Measurements from ENCODE around the gene KIAA0408.

The KIAA0408 gene

DNA sequence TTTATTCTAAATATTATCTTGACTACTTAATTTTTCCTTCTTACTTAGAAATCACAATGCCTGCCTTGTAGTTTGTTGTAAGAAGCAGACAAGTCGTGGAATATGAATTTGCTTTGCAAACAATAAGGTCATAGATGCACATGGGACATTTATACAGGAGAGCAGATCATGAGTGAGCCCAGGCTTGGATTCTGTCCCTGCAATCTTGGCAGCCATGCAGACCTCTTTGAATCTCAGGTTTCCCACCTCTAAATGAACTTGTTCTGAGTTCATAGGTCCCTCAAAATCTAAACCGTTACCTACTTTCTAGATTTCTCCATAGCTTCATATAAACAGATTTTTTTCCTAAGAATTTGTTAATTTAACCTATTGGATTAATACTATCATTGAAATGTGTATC, 19.5 kb downstream of the KIAA0408 start:
- no peaks in the 10 kb centered on the region for H3K36me3 ChIP-seq (ENCODE audit: low read length)
- H3K4me2 ChIP-seq (ENCODE audit: low read depth, low read length, poor library complexity, severe bottlenecking), result no peak overlapping the region
- H2AFZ ChIP-seq (ENCODE audit: low read depth, low read length, severe bottlenecking), result no peak overlapping the region
- H3K79me2 ChIP-seq (ENCODE audit: insufficient read depth, low read length), result no peaks in the 10 kb centered on the region
- H3K4me3 ChIP-seq (ENCODE audit: insufficient read depth, low read length, poor library complexity, severe bottlenecking), result no peak overlapping the region
- no peaks in the 10 kb centered on the region for H3K27me3 ChIP-seq (ENCODE audit: low read length)
- no peaks in the 10 kb centered on the region for H3K9me3 ChIP-seq (ENCODE audit: insufficient read depth, low read length)
- no peaks in the 10 kb centered on the region; the same call in 1 of the 2 replicates for H3K9me2 ChIP-seq (replicated peaks; ENCODE audit: insufficient read depth, low read length)
- no peaks in the 10 kb centered on the region for H4K20me1 ChIP-seq (ENCODE audit: low read depth, low read length)
- no peaks in the 10 kb centered on the region for H3F3A ChIP-seq (ENCODE audit: insufficient read depth)
- no peak overlapping the region for H3K9ac ChIP-seq (ENCODE audit: low read length)
- H3K27ac ChIP-seq (ENCODE audit: low read depth, low read length), result no peak overlapping the region
- TF ChIP-seq, protein P1, sequence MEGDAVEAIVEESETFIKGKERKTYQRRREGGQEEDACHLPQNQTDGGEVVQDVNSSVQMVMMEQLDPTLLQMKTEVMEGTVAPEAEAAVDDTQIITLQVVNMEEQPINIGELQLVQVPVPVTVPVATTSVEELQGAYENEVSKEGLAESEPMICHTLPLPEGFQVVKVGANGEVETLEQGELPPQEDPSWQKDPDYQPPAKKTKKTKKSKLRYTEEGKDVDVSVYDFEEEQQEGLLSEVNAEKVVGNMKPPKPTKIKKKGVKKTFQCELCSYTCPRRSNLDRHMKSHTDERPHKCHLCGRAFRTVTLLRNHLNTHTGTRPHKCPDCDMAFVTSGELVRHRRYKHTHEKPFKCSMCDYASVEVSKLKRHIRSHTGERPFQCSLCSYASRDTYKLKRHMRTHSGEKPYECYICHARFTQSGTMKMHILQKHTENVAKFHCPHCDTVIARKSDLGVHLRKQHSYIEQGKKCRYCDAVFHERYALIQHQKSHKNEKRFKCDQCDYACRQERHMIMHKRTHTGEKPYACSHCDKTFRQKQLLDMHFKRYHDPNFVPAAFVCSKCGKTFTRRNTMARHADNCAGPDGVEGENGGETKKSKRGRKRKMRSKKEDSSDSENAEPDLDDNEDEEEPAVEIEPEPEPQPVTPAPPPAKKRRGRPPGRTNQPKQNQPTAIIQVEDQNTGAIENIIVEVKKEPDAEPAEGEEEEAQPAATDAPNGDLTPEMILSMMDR (IDR thresholded peaks at IDR 0.05; ENCODE audit: insufficient read depth, low read length, poor library complexity, severe bottlenecking), result no peak
- no peak for TF ChIP-seq EZH2phosphoT487 (conservative IDR thresholded peaks at IDR 0.05; ENCODE audit: low read length)

DNA sequence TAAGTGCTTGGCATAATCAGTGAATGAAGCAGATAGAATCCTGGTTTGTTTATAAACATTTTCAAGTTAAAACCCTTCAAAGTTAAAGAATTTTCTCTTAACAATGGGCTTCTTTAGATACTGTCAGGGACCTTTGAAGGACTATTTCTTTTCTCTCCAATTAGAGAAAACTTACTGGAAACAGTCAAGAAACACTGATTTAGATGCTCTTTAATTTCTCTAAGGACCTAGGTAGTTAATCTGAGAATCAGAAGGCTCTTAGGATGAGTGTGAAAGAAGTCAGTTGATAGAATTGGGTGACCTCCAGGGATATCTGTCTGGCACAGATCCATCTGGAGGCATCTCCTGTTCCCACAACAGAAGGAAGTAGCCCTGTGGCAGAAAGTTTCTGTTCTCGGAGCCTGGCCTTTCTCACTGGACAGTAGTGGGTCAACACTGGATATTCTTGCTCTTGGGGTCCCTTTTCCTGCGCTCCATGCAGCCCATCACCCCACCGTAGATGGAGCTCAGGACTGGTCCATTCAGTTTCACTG, 22.5 kb downstream of the KIAA0408 start:
- Histone ChIP-seq H3K4me2 (ENCODE audit: low read depth, low read length, poor library complexity, severe bottlenecking) (no peak overlapping the region), H3K27ac (ENCODE audit: low read depth, low read length) (no peak overlapping the region), H3K36me3 (ENCODE audit: low read length) (no peaks in the 10 kb centered on the region), H4K20me1 (ENCODE audit: low read depth, low read length) (no peaks in the 10 kb centered on the region), H3K9ac (ENCODE audit: low read length) (no peak overlapping the region), H2AFZ (ENCODE audit: low read depth, low read length, severe bottlenecking) (no peak overlapping the region), H3K9me2 (replicated peaks; ENCODE audit: insufficient read depth, low read length) (no peaks in the 10 kb centered on the region; the same call in 1 of the 2 replicates), H3K79me2 (ENCODE audit: insufficient read depth, low read length) (no peaks in the 10 kb centered on the region), H3K9me3 (ENCODE audit: insufficient read depth, low read length) (no peaks in the 10 kb centered on the region), H3K27me3 (ENCODE audit: low read length) (no peaks in the 10 kb centered on the region), H3K4me3 (ENCODE audit: insufficient read depth, low read length, poor library complexity, severe bottlenecking) (no peak overlapping the region), H3F3A (ENCODE audit: insufficient read depth) (no peaks in the 10 kb centered on the region)
- TF ChIP-seq EZH2phosphoT487 (conservative IDR thresholded peaks at IDR 0.05; ENCODE audit: low read length), result no peak
- TF ChIP-seq, protein P1 (IDR thresholded peaks at IDR 0.05; ENCODE audit: insufficient read depth, low read length, poor library complexity, severe bottlenecking), result no peak

DNA sequence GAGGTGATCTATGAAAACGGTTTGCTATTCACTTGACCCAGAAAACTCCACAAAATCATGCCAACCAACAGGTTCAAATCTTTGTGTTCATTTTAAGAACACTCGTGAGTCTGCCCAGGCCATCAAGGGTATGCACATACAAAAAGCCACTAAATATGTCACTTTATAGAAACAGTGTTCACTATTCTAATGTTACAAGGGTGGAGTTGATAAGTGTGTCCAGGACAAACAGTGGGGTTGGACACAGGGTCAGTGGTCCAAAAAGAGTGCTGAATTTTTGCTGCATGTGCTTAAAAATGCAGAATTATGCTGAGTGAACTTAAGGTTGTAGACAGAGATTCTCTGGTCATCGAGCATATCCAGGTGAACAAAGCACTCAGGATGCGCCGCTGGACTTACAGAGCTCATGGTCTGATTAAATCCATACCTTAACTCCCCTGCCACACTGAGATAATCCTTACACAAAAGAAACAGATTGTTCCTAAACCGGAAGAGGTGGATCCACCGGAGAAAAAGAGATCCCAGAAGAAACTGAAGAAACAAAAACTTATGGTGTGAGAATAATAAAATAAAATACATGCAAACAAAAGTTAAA, 23.5 kb downstream of the KIAA0408 start:
- no peaks in the 10 kb centered on the region for H3K9me3 ChIP-seq (ENCODE audit: insufficient read depth, low read length)
- no peaks in the 10 kb centered on the region for H3K36me3 ChIP-seq (ENCODE audit: low read length)
- no peaks in the 10 kb centered on the region for H4K20me1 ChIP-seq (ENCODE audit: low read depth, low read length)
- H3K27ac ChIP-seq (ENCODE audit: low read depth, low read length), result no peak overlapping the region
- H3K4me3 ChIP-seq (ENCODE audit: insufficient read depth, low read length, poor library complexity, severe bottlenecking), result no peak overlapping the region
- H3K79me2 ChIP-seq (ENCODE audit: insufficient read depth, low read length), result no peaks in the 10 kb centered on the region
- no peak overlapping the region for H3K9ac ChIP-seq (ENCODE audit: low read length)
- H2AFZ ChIP-seq (ENCODE audit: low read depth, low read length, severe bottlenecking), result no peak overlapping the region
- TF ChIP-seq, protein P1 (IDR thresholded peaks at IDR 0.05; ENCODE audit: insufficient read depth, low read length, poor library complexity, severe bottlenecking), result no peak
- TF ChIP-seq EZH2phosphoT487 (conservative IDR thresholded peaks at IDR 0.05; ENCODE audit: low read length), result no peak
- no peak overlapping the region for H3K4me2 ChIP-seq (ENCODE audit: low read depth, low read length, poor library complexity, severe bottlenecking)
- H3F3A ChIP-seq (ENCODE audit: insufficient read depth), result no peaks in the 10 kb centered on the region
- H3K9me2 ChIP-seq (replicated peaks; ENCODE audit: insufficient read depth, low read length), result no peaks in the 10 kb centered on the region; the same call in 1 of the 2 replicates
- H3K27me3 ChIP-seq (ENCODE audit: low read length), result no peaks in the 10 kb centered on the region
